Measurements from ENCODE around the gene GNAS.

The GNAS gene

DNA sequence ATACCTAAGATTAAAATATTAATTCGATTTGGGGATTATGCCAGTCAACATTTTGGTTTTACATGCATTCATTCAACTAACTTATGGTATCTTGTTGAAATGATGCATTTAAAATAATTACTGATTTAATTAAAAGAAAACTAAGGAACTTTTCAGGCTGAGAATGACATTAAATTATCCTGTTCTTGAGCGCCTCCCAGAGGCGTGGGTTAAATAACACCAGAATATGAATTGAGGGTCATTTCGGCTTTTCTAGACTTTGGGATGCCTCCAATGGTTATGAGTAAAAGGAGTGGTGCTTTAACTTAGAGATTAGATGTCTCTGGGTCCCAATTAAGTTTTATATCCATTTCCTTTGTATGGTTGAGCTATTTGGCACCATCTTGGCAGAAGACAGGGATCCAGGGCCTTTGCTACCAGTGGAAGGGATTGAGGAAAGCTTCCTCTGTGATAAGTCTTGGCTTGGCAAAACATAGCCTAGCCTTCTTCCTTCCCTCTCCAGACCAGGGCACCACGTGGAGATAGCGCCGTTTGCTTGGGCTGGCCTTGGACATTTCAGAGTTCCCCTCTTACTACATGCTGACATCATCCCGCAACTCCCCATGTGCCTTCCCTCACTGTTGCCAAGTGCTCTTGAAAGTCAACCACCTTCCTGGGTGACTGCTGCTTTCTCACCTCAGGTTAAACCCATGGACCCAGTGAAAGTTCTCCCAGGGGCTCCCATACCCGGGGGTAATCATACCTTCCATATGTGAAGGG lies 28.7 kb downstream of the GNAS start:
- H3K27me3 ChIP-seq (ENCODE audit: insufficient read depth, poor library complexity, severe bottlenecking), result no peaks in the 10 kb centered on the region
- H3K9me3 ChIP-seq (ENCODE audit: severe bottlenecking), result no peaks in the 10 kb centered on the region
- H3K36me3 ChIP-seq (ENCODE audit: low read depth), result no peaks in the 10 kb centered on the region
- no peak overlapping the region for H3K4me3 ChIP-seq (ENCODE audit: severe bottlenecking)
- no peak overlapping the region for H3K27ac ChIP-seq (ENCODE audit: poor library complexity, severe bottlenecking)
- TF ChIP-seq, protein P1, sequence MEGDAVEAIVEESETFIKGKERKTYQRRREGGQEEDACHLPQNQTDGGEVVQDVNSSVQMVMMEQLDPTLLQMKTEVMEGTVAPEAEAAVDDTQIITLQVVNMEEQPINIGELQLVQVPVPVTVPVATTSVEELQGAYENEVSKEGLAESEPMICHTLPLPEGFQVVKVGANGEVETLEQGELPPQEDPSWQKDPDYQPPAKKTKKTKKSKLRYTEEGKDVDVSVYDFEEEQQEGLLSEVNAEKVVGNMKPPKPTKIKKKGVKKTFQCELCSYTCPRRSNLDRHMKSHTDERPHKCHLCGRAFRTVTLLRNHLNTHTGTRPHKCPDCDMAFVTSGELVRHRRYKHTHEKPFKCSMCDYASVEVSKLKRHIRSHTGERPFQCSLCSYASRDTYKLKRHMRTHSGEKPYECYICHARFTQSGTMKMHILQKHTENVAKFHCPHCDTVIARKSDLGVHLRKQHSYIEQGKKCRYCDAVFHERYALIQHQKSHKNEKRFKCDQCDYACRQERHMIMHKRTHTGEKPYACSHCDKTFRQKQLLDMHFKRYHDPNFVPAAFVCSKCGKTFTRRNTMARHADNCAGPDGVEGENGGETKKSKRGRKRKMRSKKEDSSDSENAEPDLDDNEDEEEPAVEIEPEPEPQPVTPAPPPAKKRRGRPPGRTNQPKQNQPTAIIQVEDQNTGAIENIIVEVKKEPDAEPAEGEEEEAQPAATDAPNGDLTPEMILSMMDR (IDR thresholded peaks at IDR 0.05; ENCODE audit: poor library complexity, severe bottlenecking), result peak; percentile 49
- no peaks in the 10 kb centered on the region for H3K4me1 ChIP-seq (ENCODE audit: insufficient read depth, poor library complexity, severe bottlenecking)
- DNase-seq (ENCODE audit: low spot score), result no peak
- no peak for ATAC-seq (ENCODE audit: low read depth)

DNA sequence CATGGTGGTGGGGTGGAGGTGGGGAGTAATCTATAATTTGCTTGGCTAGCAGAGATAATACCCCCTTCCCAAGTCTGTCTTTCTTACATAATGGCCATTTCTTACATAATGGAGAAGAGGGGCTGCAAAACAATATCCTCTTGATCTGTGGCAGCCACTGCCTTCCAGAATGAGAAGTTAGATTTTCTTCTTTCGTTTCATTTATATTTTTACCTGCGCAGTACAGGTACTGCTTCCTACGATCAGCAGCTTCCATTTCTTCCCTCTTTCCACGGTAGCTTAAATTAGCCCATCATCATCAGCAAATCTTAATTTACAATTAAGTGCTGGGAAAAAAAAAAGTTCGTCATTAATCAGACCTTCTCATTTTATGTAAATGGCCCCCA lies 30.2 kb downstream of the GNAS start:
- Histone ChIP-seq H3K36me3 (ENCODE audit: low read depth) (no peaks in the 10 kb centered on the region), H3K9me3 (ENCODE audit: severe bottlenecking) (no peaks in the 10 kb centered on the region), H3K4me3 (ENCODE audit: severe bottlenecking) (no peak overlapping the region), H3K27ac (ENCODE audit: poor library complexity, severe bottlenecking) (no peak overlapping the region), H3K27me3 (ENCODE audit: insufficient read depth, poor library complexity, severe bottlenecking) (no peaks in the 10 kb centered on the region), H3K4me1 (ENCODE audit: insufficient read depth, poor library complexity, severe bottlenecking) (peaks cover 3% of the 10 kb centered on the region)
- TF ChIP-seq, protein P1 (IDR thresholded peaks at IDR 0.05; ENCODE audit: poor library complexity, severe bottlenecking), result no peak
- ATAC-seq (ENCODE audit: low read depth) (no peak), DNase-seq (ENCODE audit: low spot score) (no peak)

DNA sequence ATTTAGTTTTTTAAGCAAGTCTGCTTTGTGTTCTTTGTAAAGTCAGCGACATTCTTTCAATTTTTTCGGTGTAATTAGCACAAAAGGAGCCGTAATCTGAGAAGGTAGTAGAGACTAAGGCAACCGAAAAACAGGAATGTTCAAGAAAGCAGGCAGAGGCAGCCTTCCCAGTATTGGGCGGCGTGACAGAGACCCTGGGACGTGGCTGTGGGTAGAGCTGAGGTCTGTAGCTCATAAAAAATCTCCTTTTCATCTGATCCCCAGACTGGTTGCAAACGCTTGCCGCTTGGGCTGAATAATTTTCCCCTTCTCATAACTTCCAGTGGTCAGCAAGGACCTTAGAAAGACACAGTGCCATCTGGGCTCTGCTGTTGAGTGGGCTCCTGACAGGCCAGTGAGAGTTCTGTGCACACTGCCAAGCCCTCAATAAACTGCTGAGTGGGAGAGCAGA lies 30.8 kb downstream of the GNAS start:
- Histone ChIP-seq H3K27me3 (ENCODE audit: insufficient read depth, poor library complexity, severe bottlenecking) (no peaks in the 10 kb centered on the region), H3K36me3 (ENCODE audit: low read depth) (no peaks in the 10 kb centered on the region), H3K4me1 (ENCODE audit: insufficient read depth, poor library complexity, severe bottlenecking) (peaks cover 4% of the 10 kb centered on the region), H3K4me3 (ENCODE audit: severe bottlenecking) (no peak overlapping the region), H3K9me3 (ENCODE audit: severe bottlenecking) (no peaks in the 10 kb centered on the region), H3K27ac (ENCODE audit: poor library complexity, severe bottlenecking) (no peak overlapping the region)
- DNase-seq (ENCODE audit: low spot score) (no peak), ATAC-seq (ENCODE audit: low read depth) (no peak)
- TF ChIP-seq, protein P1 (IDR thresholded peaks at IDR 0.05; ENCODE audit: poor library complexity, severe bottlenecking), result no peak

DNA sequence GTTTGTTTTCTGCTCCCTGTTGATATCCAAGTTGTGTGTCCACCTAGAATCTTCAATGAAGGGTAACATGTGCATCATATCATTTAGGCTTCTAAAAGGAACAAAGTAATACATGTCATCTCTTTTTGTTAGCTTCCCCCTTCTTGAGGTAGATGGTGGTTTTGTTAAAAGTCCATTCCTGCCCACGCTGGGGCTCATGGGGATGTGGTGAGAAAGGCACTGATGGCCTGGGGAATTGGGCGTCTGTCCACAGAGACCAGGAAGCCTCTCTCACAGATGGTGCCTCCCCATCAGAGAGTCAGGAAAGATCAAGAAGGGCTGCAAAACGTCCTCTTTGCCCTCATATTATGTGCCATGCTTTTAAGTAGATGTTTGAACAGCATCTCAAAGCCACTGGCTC lies 32.5 kb downstream of the GNAS start:
- no peaks in the 10 kb centered on the region for H3K27me3 ChIP-seq (ENCODE audit: insufficient read depth, poor library complexity, severe bottlenecking)
- ATAC-seq (ENCODE audit: low read depth), result no peak
- H3K9me3 ChIP-seq (ENCODE audit: severe bottlenecking), result no peaks in the 10 kb centered on the region
- H3K27ac ChIP-seq (ENCODE audit: poor library complexity, severe bottlenecking), result no peak overlapping the region
- no peak for DNase-seq (ENCODE audit: low spot score)
- TF ChIP-seq, protein P1 (IDR thresholded peaks at IDR 0.05; ENCODE audit: poor library complexity, severe bottlenecking), result no peak
- no peaks in the 10 kb centered on the region for H3K36me3 ChIP-seq (ENCODE audit: low read depth)
- H3K4me3 ChIP-seq (ENCODE audit: severe bottlenecking), result no peak overlapping the region
- peaks cover 4% of the 10 kb centered on the region for H3K4me1 ChIP-seq (ENCODE audit: insufficient read depth, poor library complexity, severe bottlenecking)

DNA sequence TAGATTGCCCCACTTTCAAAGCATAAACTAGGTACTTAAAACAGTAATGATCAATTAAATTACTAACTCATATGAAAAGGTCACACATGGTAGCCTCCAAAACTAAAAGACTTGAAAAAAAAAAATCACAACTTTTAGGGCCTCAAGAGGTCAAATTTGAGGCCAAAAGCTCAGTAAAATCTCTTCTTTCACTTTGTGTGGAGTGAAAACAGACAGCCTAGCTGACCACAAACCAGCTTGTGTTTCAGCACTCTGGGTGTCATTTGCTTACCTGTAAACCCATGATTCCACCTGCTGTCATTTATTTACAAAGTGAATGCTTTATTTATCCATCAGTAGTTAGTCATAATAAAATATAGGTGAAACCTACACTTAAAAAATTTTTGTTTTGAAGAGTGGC lies 34.0 kb downstream of the GNAS start:
- no peak for ATAC-seq (ENCODE audit: low read depth)
- no peak overlapping the region for H3K27ac ChIP-seq (ENCODE audit: poor library complexity, severe bottlenecking)
- H3K36me3 ChIP-seq (ENCODE audit: low read depth), result no peaks in the 10 kb centered on the region
- no peak overlapping the region for H3K4me3 ChIP-seq (ENCODE audit: severe bottlenecking)
- H3K9me3 ChIP-seq (ENCODE audit: severe bottlenecking), result no peaks in the 10 kb centered on the region
- TF ChIP-seq, protein P1 (IDR thresholded peaks at IDR 0.05; ENCODE audit: poor library complexity, severe bottlenecking), result no peak
- peaks cover 4% of the 10 kb centered on the region for H3K4me1 ChIP-seq (ENCODE audit: insufficient read depth, poor library complexity, severe bottlenecking)
- DNase-seq (ENCODE audit: low spot score), result no peak
- H3K27me3 ChIP-seq (ENCODE audit: insufficient read depth, poor library complexity, severe bottlenecking), result no peaks in the 10 kb centered on the region

All from RWPE2 (cell line).